SU-DHL-6 (cell line): ENCODE data around the gene STK39.

Experiments
- H2AFZ ChIP-seq: fragments of 200-600 bp; sonication (generic); 2 replicates; pipeline ENCODE4 v1.6.1; 2014; ENCODE audit warnings: low read depth, mild to moderate bottlenecking, moderate library complexity, mixed read lengths, antibody characterized with exemption, low read length; ENCODE audit not compliant: severe bottlenecking
- H3F3A ChIP-seq: fragments of 200-600 bp; shearing (Covaris generic); 2 replicates; pipeline ENCODE4 v1.6.0; 2016; ENCODE audit warnings: antibody characterized with exemption, mild to moderate bottlenecking; ENCODE audit not compliant: insufficient read depth
- H3K27ac ChIP-seq: fragments of 200-600 bp; sonication (generic); 2 replicates; pipeline ENCODE4 v1.5.1; 2016; ENCODE audit warnings: low read depth, mild to moderate bottlenecking, low read length, moderate library complexity, mixed read lengths
- H3K27me3 ChIP-seq: fragments of 200-600 bp; sonication (generic), shearing (Covaris generic); 2 replicates; pipeline ENCODE4 v1.6.0; 2014; ENCODE audit warnings: mild to moderate bottlenecking, low read length
- H3K36me3 ChIP-seq: fragments of 200-600 bp; sonication (generic); 2 replicates; pipeline ENCODE4 v1.6.1; 2014; ENCODE audit warnings: mild to moderate bottlenecking, low read length, mixed read lengths
- H3K4me2 ChIP-seq: fragments of 300-600, 200-600 bp; shearing (Covaris generic), sonication (generic); 2 replicates; pipeline ENCODE4 v1.6.0; 2014; ENCODE audit warnings: low read length, low read depth, mild to moderate bottlenecking; ENCODE audit not compliant: poor library complexity, severe bottlenecking
- H3K4me3 ChIP-seq: fragments of 200-600 bp; sonication (generic); 2 replicates; pipeline ENCODE4 v1.5.1; 2014; ENCODE audit warnings: antibody characterized with exemption, low read length, mild to moderate bottlenecking, mixed read lengths; ENCODE audit not compliant: insufficient read depth, poor library complexity, severe bottlenecking
- H3K79me2 ChIP-seq: fragments of 200-600 bp; sonication (generic); 2 replicates; pipeline ENCODE4 v1.6.1; 2014; ENCODE audit warnings: mild to moderate bottlenecking, low read length, moderate library complexity; ENCODE audit not compliant: insufficient read depth
- H3K9ac ChIP-seq: fragments of 200-600 bp; sonication (generic); 2 replicates; pipeline ENCODE4 v1.7.0; 2014; ENCODE audit warnings: mild to moderate bottlenecking, low read length
- H3K9me2 ChIP-seq: fragments of 200-600 bp; sonication (generic); replicated peaks from 2 replicates; pipeline ENCODE4 v1.6.1; 2014; ENCODE audit warnings: low read length; ENCODE audit not compliant: insufficient read depth
- H3K9me3 ChIP-seq: fragments of 200-600 bp; sonication (generic); 2 replicates; pipeline ENCODE4 v1.6.1; 2014; ENCODE audit warnings: low read length, mixed read lengths; ENCODE audit not compliant: insufficient read depth
- H4K20me1 ChIP-seq: fragments of 200-600 bp; sonication (generic); 2 replicates; pipeline ENCODE4 v1.6.1; 2014; ENCODE audit warnings: low read depth, mild to moderate bottlenecking, antibody characterized with exemption, low read length, moderate library complexity, mixed read lengths
- CTCF ChIP-seq: fragments of 200-600 bp; sonication (generic); IDR thresholded peaks from one replicate; pipeline ENCODE4 v1.5.1; 2017; ENCODE audit warnings: antibody characterized with exemption, mild to moderate bottlenecking, low read length, moderate library complexity; ENCODE audit not compliant: insufficient read depth, poor library complexity, severe bottlenecking
- EZH2phosphoT487 ChIP-seq: fragments of 200-600 bp; sonication (generic), shearing (Covaris generic); conservative IDR thresholded peaks from 2 replicates; pipeline ENCODE4 v1.6.1; 2018; ENCODE audit warnings: mild to moderate bottlenecking, antibody characterized with exemption, low read length, moderate library complexity, mixed read lengths

STK39 gene

DNA sequence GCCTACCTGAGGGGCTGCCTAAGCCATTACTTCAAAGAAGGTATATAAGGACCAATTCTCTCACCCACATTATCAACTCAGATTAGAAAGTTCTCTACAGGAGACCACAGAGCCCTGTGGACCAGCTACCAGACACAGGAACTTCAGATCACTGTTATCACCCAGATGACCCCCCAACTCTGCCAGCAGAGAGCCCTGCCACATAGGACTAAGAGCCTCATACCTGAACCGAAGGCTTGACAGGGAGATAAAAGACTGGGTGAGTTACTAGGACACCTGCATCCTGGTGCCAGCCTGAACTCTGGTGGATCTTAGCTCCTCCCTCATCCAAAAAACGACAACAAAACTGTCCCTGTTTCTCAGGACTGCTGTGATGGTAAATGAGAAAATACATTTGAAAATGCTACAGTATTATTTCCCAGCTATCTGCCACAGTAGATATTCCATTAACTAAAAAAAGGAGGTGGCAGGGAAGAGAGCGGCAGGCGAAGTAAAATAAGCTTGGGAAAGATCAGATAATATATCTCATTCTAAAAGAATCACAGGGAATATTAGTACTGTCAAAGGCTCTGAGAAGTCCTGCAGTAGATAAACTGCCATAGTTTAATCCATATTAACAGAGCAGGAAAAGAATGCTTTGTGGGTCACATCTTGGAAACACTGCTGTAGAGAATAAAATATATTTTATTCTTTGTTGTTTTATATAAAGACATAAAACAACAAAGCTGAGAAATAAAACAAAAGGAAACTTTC is 79.7 kb downstream of the STK39 start:
- Histone ChIP-seq H3K9ac (no peak overlapping the region), H3K9me2 (no peaks in the 10 kb centered on the region), H3K36me3 (0 out of 2 replicates have a peak, but pooled peaks cover 5% of the 10 kb centered on the region), H4K20me1 (no peaks in the 10 kb centered on the region), H3K4me2 (no peak overlapping the region), H3F3A (no peaks in the 10 kb centered on the region), H2AFZ (no peak overlapping the region), H3K27ac (no peak overlapping the region), H3K79me2 (no peaks in the 10 kb centered on the region), H3K4me3 (no peak overlapping the region), H3K27me3 (no peaks in the 10 kb centered on the region), H3K9me3 (no peaks in the 10 kb centered on the region)
- TF ChIP-seq CTCF (no peak), EZH2phosphoT487 (no peak)

GRCh38 chr2:168166902-168167510 is 80.4 kb downstream of the STK39 start:
- Histone ChIP-seq H3K4me2 (no peak overlapping the region), H4K20me1 (no peaks in the 10 kb centered on the region), H3K27ac (no peak overlapping the region), H3K27me3 (no peaks in the 10 kb centered on the region), H3K4me3 (no peak overlapping the region), H3K9me2 (no peaks in the 10 kb centered on the region), H3K9me3 (no peaks in the 10 kb centered on the region), H3K79me2 (no peaks in the 10 kb centered on the region), H2AFZ (no peak overlapping the region), H3F3A (no peaks in the 10 kb centered on the region), H3K9ac (no peak overlapping the region), H3K36me3 (0 out of 2 replicates have a peak, but pooled peaks cover 5% of the 10 kb centered on the region)
- TF ChIP-seq EZH2phosphoT487: no peak
- no peak for TF ChIP-seq CTCF

GRCh38 chr2:168165985-168166901 is 81.2 kb downstream of the STK39 start:
- Histone ChIP-seq H3F3A (no peaks in the 10 kb centered on the region), H3K27ac (no peak overlapping the region), H3K9ac (no peak overlapping the region), H3K79me2 (no peaks in the 10 kb centered on the region), H3K9me2 (no peaks in the 10 kb centered on the region), H3K4me2 (no peak overlapping the region), H3K4me3 (no peak overlapping the region), H3K9me3 (no peaks in the 10 kb centered on the region), H2AFZ (no peak overlapping the region), H3K36me3 (0 out of 2 replicates have a peak, but pooled peaks cover 5% of the 10 kb centered on the region), H4K20me1 (no peaks in the 10 kb centered on the region), H3K27me3 (no peaks in the 10 kb centered on the region)
- TF ChIP-seq EZH2phosphoT487 (no peak), CTCF (no peak)
